CD4-positive, alpha-beta T cell treated with Interleukin-15 for 1 hour (primary cell): Measurements from ENCODE around the gene CYSRT1.
A peak's percentile ranks its signal among the peaks of the same experiment; 100 is the strongest.

Experiments used
- DNase-seq: peaks from one replicate; pipeline ENCODE4 v3.0.0-alpha.2; 2020

The CYSRT1 gene

DNA sequence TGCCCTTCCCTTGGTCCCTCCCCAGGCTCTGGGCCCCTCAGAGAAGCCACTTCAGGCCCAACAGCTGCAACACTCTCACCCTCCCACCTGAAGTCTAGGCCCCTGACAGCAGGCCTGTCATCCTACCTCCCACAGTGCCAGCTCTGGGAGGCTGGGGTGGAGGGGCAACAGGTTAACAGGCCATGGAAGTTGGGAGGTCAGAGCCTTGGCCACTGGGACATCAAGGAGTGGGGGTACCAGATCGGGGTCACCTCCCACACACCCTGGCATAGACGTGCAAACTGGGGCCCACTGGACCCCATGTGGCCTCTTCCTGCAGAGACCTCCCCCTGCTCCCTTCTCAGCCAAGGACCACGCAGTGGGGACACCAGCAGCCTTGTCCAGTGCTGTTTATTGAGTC, 33.7 kb upstream of the CYSRT1 start:
- DNase-seq, result no peak

DNA sequence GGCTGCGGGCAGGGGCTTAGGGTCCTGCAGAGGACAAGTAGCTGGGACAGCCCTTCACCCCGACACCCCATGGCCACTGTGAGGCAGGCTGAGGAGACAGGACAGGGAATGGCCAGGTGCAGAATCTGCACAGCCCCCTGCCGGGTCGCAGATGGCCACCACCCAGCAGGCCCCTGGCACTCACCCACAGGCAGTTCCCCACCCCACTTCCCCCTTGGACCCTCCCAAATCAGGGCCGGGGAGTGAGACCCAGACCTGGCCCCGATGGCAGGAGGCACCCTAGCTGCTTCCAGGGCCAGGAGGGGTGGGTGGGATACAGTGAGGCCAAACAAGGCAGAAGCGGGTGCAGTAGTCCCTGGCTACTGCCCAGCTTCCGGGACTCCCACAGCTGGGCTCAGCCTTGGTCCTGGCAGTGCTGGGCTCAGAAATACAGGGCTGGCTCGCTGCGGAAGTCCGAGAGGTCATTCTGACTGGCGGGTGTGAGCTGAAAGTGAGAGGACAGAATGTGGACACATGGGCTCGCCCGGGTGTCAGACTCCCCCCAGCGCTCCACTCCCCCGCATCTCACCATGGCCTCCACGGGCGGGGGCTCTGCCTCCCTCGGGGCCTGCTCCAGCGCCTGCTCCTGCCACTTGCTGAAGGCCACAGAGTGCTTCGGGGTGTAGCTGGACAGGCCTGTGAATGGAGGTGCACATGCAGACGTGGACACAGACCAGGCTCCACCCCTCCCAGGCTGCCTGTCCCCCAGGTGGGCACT, 33.1 kb upstream of the CYSRT1 start:
- DNase-seq, result no peak

DNA sequence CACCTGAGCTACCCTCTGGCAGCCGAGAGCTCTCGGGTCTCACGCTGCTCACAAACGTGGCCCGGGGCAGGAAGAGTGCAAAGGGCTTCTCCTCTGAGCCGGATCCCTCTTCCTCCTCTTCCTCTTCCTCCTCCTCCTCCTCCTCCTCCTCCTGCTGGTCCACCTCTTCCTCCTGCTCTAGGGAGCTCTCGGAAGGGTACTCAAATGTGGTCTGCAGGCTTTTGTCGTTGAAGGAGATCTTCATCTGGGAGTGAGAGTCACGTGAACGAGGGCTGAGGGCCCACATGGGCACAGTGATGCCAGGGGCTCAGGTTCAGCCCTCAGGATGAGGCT, 32.6 kb upstream of the CYSRT1 start:
- no peak for DNase-seq

DNA sequence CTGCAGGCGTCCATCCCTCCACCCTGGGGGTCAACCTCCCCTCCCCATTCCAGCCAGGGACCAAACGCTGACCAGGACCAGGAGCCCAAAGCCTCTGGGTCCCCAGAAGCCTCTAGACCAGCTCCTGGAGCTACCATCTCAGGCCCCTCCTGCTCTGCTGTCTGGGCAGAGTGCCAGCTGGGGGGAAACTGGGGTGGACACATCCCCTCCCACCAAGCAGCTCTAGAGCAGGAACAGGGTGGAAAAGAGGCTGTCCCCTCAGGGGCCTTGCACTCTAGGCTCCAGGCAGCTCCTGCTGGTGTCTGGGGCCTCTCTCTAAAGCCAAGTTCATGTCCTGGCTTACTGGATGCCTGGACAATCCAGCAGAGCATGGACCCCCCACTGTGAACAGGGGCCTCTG, 32.1 kb upstream of the CYSRT1 start:
- no peak for DNase-seq

DNA sequence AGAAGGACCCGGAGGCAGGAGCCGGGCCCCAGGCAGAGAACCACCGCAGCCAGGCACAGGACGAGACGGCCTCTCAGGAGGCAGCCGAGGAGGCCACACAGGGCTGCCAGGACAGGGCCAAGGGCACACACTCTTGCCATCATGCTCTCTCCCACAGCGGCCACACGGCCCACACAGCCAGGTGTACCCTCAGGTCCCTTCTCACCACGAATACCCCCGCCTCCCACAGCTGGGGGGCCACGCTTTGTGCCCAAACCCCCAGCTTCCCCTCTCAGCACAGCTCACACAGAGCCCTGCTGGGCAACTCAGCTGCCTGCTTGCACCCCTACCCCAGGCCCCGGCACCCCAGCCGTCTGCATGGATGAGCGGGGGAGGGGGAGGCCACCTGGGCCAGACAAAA, 31.2 kb upstream of the CYSRT1 start:
- DNase-seq, result no peak

DNA sequence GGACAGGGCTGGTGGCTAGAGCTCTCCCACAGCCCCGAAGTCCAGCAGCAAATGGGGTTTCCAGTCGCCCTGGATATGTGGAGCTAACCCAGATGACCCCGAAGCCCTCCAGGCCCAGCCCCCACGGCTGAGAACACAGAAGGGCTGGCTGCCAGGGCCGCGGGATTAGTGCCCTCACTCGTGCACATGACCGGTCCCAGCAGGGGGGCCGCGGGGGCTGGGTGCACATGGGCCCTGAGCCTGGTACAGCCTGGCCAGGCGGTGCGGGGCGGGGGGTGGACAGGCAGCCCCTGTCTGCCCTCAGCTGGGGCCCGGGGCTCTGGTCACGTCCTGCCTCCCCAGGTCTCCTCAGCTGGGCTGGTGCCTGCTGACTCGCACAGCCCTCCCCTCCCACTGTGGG, 30.6 kb upstream of the CYSRT1 start:
- no peak for DNase-seq

DNA sequence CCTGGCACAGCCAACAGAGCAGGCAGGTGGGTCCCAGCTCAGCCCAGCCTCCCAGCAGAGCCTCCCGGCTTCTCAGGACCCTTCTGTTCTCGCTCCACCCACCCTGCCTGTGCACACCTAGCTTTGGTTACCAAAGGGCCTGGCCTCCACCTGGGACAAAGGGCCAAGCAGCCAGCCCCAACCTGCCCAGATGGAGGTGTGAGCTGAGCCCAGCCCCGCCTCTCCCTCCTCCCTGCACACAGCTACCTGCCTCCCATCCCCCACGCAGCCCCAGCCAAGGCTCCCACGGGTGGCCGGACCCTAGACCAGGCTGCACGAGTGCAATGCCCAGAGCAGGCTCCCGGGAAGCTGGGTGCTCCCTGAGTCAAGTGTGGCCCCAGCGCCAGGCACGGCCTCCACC, 30.1 kb upstream of the CYSRT1 start:
- DNase-seq, result no peak

DNA sequence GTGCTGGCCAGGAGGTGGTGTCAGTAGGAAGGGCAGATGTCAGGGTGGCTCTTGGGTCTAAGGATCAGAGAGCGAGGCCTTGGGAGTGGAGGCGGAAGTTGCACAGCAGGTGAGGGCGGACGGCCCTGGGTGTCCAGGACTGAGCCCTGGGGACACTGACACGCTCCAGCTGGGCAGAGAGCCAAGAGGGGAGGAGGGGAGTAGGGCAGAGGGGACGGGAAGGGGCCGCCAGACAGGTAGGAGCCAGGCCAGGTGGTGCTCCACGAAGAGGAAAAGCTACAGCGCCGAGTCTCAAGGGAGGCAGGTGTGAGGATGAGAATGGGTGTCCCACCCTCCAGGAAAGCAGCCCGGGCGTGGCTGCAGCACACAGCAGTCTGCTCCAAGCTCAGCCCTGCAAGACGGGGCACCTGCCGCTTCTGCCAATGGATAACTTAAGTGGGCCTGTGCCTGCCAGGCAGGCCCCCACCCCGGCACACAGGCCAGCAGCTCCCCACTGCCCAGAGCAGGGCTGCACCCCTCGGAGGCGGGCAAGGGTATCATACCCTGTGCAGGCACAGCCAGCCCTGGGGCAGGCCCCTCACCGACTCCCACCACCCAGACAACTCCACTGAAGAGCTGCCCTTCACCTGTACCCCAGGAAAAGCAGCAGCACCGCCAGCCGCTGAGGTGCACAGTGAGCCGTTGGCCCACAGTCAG, 29.3 kb upstream of the CYSRT1 start:
- DNase-seq, result no peak

DNA sequence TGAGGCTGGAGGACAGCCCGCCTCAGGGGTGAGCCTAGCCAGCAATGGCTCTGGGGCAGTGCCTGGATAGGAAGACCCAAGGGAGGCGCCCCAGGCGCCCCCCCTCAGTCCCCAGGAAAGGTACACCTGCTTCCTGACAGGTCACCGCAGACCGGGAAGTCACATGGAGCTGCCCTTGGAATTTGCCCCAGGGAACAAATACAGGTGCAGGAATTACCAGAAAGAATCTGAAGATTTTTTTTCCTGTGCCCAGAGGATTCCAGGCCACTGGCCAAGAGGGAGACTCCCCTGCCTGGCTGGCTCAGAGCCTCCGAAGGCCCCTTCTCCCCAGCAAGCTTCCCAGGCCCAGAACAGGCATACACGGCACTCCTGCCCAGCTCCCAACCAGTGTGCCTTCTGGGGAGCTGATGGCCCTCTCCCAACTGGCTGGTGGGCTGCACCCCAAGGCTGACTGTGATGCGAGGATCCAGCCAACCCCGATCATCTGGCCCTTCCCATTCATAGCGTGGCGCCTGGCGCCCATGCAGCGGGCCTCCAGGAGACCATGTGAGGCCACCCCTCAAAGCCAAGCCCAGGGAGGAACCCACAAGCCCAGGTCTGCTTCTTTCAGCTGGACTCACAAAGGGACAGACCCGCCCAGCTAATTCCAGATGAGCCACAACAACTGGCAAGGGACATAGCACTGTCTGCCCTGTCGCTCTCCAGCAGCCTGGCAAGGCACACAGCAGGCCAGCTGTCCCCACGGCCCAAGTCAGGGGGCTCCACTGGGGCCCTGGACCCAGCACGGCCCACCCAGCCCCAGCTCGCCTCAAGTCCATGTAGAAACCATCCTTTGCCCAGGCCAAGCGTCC, 26.7 kb upstream of the CYSRT1 start:
- DNase-seq, result no peak

DNA sequence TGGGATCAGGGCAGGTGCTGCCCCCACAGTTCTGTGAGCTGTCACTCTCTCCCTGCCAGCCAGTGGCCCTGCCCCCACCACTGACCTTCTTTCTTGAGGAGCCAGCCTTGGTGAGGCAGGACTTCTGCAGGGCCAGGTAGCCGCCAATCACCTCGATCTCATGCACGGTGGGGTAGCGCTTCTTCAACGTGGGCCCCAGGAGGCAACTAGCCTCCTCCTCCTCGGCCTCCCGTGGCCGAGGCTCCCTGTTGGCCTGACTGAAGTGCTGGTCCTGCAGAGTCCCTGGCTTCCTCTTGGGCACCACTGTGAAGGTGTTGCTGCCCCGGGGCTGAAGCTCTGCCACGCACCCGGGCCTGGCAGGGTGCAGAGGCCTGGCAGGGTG, 26.1 kb upstream of the CYSRT1 start:
- DNase-seq, result no peak

DNA sequence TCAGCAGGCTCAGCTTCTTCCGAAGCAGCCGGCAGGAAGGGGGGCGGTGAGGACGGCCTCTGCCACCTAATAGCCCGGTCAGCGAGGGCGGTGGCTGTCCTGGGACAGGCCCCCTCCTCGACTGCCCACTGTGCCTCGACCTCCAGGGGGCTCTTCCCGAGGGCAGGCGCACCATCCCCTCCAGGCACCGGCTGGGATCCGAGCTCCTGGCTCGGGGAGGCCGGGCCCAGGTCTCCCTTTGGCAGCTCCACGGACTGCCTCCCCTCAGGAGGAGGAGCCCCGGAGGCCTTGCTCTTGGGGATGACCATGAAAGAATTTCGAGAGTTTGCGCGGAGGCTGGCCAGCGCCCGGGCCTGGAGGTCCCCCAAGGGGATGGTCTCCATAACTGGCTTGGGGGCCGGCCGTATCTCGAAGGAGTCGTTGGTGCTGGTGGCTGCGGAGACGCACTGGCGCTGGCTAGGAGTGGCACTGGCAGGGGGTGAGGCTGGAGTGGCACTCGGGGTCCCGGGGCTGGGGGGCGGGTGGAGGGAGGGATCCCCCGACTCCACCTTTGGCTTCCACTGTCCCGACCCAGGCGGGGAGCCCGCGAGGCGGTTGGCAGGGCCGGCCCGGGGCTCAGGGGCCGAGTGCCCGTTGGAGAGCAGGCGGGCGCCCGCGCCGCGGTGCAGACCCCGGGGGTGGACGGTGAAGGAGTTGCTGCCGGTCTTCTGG, 25.4 kb upstream of the CYSRT1 start:
- no peak for DNase-seq

DNA sequence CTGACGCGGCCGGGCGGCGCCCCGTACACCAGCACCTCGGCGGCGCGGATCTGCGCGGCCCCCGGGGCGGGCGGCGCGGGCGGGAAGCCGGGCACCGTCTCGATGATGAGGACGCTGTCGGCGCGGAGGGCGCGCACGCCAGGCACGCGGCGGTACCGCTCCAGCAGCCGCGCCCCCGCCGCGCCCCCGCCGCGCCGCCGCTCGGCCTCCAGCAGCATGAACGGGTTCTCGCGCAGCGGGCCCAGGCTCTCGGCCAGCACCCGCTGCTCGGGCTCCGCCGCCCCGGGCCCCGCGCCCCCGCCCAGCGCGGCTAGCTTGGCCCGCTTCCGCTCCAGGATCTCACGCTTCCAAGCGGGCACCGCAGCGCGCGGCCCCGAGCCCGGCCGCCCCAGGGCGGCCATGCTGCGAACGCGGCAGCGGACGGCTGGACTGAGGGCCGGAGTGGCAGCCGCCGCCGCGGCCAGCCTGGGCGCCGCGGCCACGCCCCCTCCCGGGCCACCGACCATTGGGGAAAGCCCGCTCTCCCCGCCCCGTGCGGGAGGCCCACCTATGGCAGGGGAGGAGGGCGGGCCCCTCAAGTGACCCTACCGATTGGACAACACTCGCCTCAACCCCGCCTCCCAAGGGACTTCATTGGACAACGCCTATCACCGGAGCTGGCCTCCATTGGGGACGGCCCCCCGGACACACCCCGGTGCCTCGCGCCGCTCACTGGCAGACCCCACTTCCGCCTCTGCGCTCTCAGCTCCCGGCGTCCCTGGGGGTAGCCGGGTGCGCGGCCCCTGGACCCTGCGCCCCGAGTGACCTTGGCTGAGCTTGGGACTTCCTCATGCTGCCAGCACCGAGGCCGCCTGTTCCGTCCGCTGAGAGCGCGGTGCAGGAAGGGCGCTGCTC, 24.4 kb upstream of the CYSRT1 start, which contains the start of gene TPRN:
Gene TPRN (minus strand): TSS at position 431 of the 894 bp plus-strand sequence. CDS start 30 bp downstream, at position 401.
- peak; percentile 99 for DNase-seq

DNA sequence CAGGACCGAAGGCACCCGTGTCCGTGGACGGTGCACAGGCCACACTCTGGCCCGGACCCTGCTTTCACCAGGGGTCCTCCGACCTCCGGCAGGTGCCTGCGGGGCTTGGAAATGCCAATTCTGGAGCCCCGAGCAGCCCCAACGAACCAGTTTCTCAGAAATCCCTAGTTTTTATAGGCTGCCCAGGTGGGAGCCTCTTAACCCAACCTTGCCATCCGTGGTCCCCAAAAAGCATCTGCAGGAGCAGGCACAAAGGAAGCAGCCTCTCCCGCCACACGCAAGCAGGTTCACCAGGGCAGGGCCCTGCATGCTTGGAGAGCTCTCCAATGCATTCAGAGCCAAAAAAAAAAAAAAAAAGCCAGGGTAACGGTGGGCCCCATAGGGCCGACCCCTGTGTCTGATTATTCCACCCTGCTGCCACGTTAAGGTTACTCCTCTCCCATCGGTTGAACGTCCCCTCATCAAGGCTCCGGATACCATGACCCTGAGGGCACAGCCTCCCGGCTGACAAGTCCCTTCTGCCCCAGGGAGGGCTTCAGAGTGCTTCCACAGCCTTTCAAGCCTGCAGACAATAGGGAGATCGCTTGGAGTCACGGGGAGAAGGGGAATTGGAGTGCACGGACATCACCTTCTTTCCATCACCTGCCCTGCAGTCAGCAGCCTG, 23.6 kb upstream of the CYSRT1 start:
- DNase-seq, result no peak

DNA sequence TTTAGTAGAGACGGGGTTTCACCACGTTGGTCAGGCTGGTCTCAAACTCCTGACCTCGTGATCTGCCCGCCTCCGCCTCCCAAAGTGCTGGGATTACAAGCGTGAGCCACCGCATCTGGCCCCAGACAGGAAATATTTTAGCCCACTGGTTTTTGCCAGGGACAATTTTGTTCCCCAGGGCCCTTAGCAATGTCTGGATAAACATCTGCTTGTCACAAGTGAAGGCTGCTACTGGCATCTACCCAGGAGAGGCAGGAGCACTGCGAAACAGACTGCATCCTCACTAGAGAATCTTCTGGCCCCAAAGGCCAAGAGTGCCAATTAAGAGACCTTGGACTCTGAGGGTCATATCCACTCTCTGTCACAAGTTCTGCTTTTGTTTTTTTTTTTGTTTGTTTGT, 22.0 kb upstream of the CYSRT1 start:
- no peak for DNase-seq

DNA sequence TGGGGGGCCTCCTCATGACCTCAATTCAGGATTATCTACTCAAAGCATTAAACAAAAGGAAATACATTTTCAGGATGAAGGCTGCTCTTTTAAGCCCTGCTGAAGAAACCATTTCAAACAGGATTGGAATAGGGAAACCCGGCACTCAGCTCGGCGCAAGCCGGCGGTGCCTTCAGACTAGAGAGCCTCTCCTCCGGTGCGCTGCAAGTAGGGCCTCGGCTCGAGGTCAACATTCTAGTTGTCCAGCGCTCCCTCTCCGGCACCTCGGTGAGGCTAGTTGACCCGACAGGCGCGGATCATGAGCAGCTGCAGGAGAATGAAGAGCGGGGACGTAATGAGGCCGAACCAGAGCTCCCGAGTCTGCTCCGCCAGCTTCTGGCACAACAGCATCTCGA, 20.2 kb upstream of the CYSRT1 start:
- DNase-seq, result no peak

DNA sequence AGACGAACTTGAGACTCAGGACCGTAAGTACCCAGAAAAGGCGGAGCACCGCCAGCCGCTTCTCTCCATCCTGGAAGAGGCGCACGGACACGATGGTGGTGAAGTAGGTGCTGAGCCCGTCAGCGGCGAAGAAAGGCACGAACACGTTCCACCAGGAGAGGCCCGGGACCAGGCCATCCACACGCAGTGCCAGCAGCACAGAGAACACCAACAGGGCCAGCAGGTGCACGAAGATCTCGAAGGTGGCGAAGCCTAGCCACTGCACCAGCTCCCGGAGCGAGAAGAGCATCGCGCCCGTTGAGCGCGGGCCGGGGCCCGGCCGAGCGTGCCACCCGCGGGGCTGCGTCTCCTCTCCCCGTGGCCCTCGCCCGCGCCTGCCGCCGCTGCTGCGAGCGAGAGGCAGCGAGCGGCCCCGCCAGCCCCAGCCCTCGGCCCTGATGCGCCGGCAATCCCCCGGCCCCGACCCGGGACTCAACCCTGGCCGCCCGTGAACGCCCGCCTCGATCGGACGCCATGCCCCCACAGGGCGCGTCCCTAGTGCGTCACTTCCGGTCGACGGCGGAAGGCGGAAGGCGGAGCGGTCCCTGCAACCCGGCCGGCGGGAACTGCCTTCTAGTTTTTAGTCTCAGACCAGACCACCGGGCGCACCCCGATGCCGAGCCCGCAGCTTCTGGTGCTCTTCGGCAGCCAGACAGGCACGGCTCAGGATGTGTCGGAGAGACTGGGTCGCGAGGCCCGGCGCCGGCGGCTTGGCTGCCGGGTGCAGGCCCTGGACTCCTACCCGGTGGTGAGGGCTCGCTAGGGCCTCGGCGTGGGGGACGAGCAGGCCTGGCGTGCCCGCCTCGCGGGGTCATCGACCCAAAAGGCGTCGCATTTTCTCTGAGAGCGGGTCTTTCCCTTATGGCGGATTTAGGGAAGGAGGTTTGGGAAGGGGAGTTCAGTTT, 19.6 kb upstream of the CYSRT1 start, which contains the start of the genes NDOR1 and TMEM203:
Gene NDOR1 (plus strand): TSS at position 575 of the 944 bp plus-strand sequence. CDS start 78 bp downstream, at position 653.
Gene TMEM203 (minus strand): TSS at position 523 of the 944 bp plus-strand sequence. CDS start 234 bp downstream, at position 289.
- DNase-seq, result peak; percentile 89

DNA sequence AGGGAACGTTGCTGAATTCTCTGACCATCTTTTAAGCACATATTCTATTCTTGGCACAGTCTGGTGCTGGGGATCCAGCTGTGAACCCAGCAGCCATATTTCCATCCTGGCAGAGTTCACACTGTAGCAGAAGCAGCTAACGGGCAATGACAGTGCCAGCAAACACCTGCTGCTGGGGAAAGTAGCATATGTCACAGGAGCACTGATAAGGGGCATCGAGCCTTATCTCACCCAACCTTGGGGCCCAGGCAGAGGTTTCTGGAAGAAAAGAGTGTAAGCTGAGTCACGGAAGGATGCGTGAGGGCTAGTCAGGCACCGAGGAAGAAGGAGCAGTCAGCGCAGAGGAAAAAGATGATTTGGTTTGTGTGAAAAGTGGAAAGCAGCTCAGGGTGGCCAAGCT, 18.4 kb upstream of the CYSRT1 start:
- no peak for DNase-seq

DNA sequence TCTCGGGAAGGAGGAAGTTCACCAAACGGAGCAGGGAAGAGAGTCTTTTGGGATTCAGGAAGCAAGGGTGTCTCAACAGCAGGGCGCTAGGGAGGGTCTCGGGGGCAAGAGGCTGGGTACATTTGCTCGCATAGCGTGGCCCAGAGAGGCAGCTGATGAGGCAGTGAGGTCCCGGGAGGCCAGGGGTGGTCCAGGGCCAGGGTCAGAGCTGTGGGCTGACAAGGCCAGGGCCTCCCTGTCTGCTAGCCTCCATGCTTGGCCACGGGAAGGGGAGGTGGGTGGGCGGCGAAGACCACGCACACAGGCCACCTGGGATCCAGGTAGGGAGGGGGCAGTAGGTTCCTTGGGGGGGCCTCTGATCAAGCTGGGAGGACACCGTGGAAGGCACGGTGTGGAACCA, 13.4 kb upstream of the CYSRT1 start:
- DNase-seq, result no peak

DNA sequence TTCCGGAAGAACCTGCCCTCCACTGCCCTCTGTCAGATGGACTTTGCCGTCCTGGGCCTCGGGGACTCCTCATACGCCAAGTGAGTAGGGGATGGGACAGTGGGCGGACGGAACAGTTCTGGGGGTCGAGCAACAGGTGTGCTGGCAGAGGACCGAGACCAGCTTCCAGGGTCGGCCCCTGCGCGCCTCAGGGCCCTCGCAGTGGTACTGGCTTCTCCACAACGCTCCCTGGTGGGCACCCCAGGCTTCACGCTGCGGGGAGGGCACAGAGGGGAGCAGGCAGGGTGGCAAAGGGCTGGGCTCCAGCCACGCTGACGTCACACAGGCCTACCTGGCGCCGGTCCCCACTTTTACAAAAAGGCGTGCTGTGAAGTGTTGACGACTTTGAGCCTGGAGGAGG, 12.5 kb upstream of the CYSRT1 start:
- no peak for DNase-seq
